H9 (cell line): ENCODE data around the gene WRAP73. TPM values are rescaled to one million over a fixed set of nuclear protein-coding genes. Genes with fewer than 3 reads are reported as not detected.

Source experiments
- DNase-seq: peaks from one replicate; pipeline ENCODE4 v3.0.0-alpha.2; 2017
- H2AFZ ChIP-seq: one replicate; pipeline ENCODE4 v1.6.1; 2013; ENCODE audit warnings: mild to moderate bottlenecking, low read length, control low read depth, moderate library complexity
- H2AK5ac ChIP-seq: 2 replicates; pipeline ENCODE4 v1.6.1; 2013; ENCODE audit warnings: low read length, control low read depth, mixed read lengths; ENCODE audit not compliant: insufficient read length
- H2BK120ac ChIP-seq: one replicate; pipeline ENCODE4 v1.6.1; 2013; ENCODE audit warnings: low read depth, mild to moderate bottlenecking, low read length, control low read depth, inconsistent platforms; ENCODE audit not compliant: poor library complexity, severe bottlenecking
- H2BK12ac ChIP-seq: 2 replicates; pipeline ENCODE4 v1.6.1; 2013; ENCODE audit warnings: low read length, control low read depth, mixed read lengths, low read depth; ENCODE audit not compliant: insufficient read length
- H2BK15ac ChIP-seq: 2 replicates; pipeline ENCODE4 v1.6.1; 2013; ENCODE audit warnings: low read depth, low read length, control low read depth
- H2BK20ac ChIP-seq: one replicate; pipeline ENCODE4 v1.6.1; 2013; ENCODE audit warnings: low read depth, mild to moderate bottlenecking, low read length, control low read depth, inconsistent platforms; ENCODE audit not compliant: poor library complexity, severe bottlenecking
- H2BK5ac ChIP-seq: 2 replicates; pipeline ENCODE4 v1.6.1; 2013; ENCODE audit warnings: low read length, control low read depth, mixed read lengths; ENCODE audit not compliant: insufficient read length
- H3K14ac ChIP-seq: 2 replicates; pipeline ENCODE4 v1.6.1; 2013; ENCODE audit warnings: low read length, control low read depth; ENCODE audit not compliant: insufficient read depth
- H3K18ac ChIP-seq: 2 replicates; pipeline ENCODE4 v1.6.1; 2013; ENCODE audit warnings: low read depth, mild to moderate bottlenecking, mixed read lengths, low read length, control low read depth; ENCODE audit not compliant: insufficient read length
- H3K23ac ChIP-seq: 2 replicates; pipeline ENCODE4 v1.6.1; 2013; ENCODE audit warnings: low read length, control low read depth, mixed read lengths, low read depth; ENCODE audit not compliant: insufficient read length
- H3K23me2 ChIP-seq: 2 replicates; pipeline ENCODE4 v1.6.1; 2013; ENCODE audit warnings: low read depth, mild to moderate bottlenecking, mixed read lengths, low read length, control low read depth; ENCODE audit not compliant: insufficient read length, poor library complexity, severe bottlenecking
- H3K27ac ChIP-seq: 2 replicates; pipeline ENCODE4 v1.5.1; 2013; ENCODE audit warnings: low read length, control low read depth, mixed read lengths, low read depth; ENCODE audit not compliant: insufficient read length
- H3K27me3 ChIP-seq: 2 replicates; pipeline ENCODE4 v1.6.1; 2013; ENCODE audit warnings: low read length, control low read depth, inconsistent platforms; ENCODE audit not compliant: insufficient read depth
- H3K4ac ChIP-seq: 2 replicates; pipeline ENCODE4 v1.6.1; 2013; ENCODE audit warnings: low read depth, mild to moderate bottlenecking, control low read depth, inconsistent platforms, low read length, moderate library complexity
- H3K4me1 ChIP-seq: 2 replicates; pipeline ENCODE4 v1.6.1; 2013; ENCODE audit warnings: low read length, control low read depth, inconsistent platforms; ENCODE audit not compliant: insufficient read depth
- H3K4me2 ChIP-seq: 2 replicates; pipeline ENCODE4 v1.6.1; 2013; ENCODE audit warnings: low read length, control low read depth, mixed read lengths; ENCODE audit not compliant: insufficient read length, insufficient read depth
- H3K56ac ChIP-seq: 2 replicates; pipeline ENCODE4 v1.6.1; 2013; ENCODE audit warnings: low read depth, mild to moderate bottlenecking, mixed read lengths, low read length, control low read depth; ENCODE audit not compliant: insufficient read length
- H3K79me1 ChIP-seq: 2 replicates; pipeline ENCODE4 v1.6.1; 2013; ENCODE audit warnings: low read depth, mild to moderate bottlenecking, moderate library complexity, low read length, control low read depth, inconsistent platforms; ENCODE audit not compliant: insufficient read depth, poor library complexity, severe bottlenecking
- H3K79me2 ChIP-seq: 2 replicates; pipeline ENCODE4 v1.6.1; 2013; ENCODE audit warnings: low read length, control low read depth, inconsistent platforms; ENCODE audit not compliant: insufficient read depth
- H3K9ac ChIP-seq: 2 replicates; pipeline ENCODE4 v1.6.1; 2013; ENCODE audit warnings: low read length, control low read depth, mixed read lengths; ENCODE audit not compliant: insufficient read length; ENCODE audit errors: extremely low read depth
- H3K9me3 ChIP-seq: one replicate; pipeline ENCODE4 v1.6.1; 2013; ENCODE audit warnings: low read depth, low read length, inconsistent platforms; ENCODE audit not compliant: control insufficient read depth
- H3T11ph ChIP-seq: one replicate; pipeline ENCODE4 v1.6.1; 2013; ENCODE audit warnings: mild to moderate bottlenecking, low read length, control low read depth, inconsistent platforms
- H4K20me1 ChIP-seq: one replicate; pipeline ENCODE4 v1.6.1; 2013; ENCODE audit not compliant: control insufficient read depth, insufficient read length, insufficient read depth
- H4K5ac ChIP-seq: 2 replicates; pipeline ENCODE4 v1.6.1; 2013; ENCODE audit warnings: low read depth, mild to moderate bottlenecking, mixed read lengths, low read length, control low read depth; ENCODE audit not compliant: insufficient read length
- H4K8ac ChIP-seq: replicated peaks from 2 replicates; pipeline ENCODE4 v1.6.1; 2013; ENCODE audit warnings: low read length, control low read depth, mixed read lengths, low read depth; ENCODE audit not compliant: insufficient read length
- H4K91ac ChIP-seq: 2 replicates; pipeline ENCODE4 v1.6.1; 2013; ENCODE audit warnings: low read depth, mild to moderate bottlenecking, moderate library complexity, mixed read lengths, low read length, control low read depth; ENCODE audit not compliant: insufficient read length
- H3K27ac Mint-ChIP-seq, 3 experiments: 2 replicates in 2 of 3; 3 replicates in 1 of 3; pipeline ENCODE4 v1.8.0; 2020 to 2021; ENCODE audit warnings: mixed read lengths in 3 of 3, mild to moderate bottlenecking in 1 of 3, moderate library complexity in 1 of 3
- H3K27me3 Mint-ChIP-seq: 2 replicates; pipeline ENCODE4 v1.8.0; 2021; ENCODE audit warnings: low read depth, mild to moderate bottlenecking, moderate library complexity, mixed read lengths
- H3K36me3 Mint-ChIP-seq, 3 experiments: 2 replicates in 2 of 3; 3 replicates in 1 of 3; pipeline ENCODE4 v1.8.0; 2020 to 2021; ENCODE audit warnings: low read depth in 3 of 3, mixed read lengths in 3 of 3; ENCODE audit not compliant: insufficient read depth in 1 of 3
- H3K4me1 Mint-ChIP-seq, 2 experiments: 2 replicates each; pipeline ENCODE4 v1.8.0; 2020; ENCODE audit warnings: mixed read lengths in 2 of 2
- H3K4me3 Mint-ChIP-seq, 2 experiments: 2 replicates in 1 of 2; 3 replicates in 1 of 2; pipeline ENCODE4 v1.8.0; 2020 to 2021; ENCODE audit warnings: mild to moderate bottlenecking in 2 of 2, mixed read lengths in 2 of 2, moderate library complexity in 1 of 2
- H3K9me3 Mint-ChIP-seq, 2 experiments: 2 replicates in 1 of 2; 3 replicates in 1 of 2; pipeline ENCODE4 v1.8.0; 2020; ENCODE audit warnings: mild to moderate bottlenecking in 2 of 2, mixed read lengths in 2 of 2, moderate library complexity in 1 of 2
- CTCF ChIP-seq: fragments of 200-600 bp; sonication (generic); conservative IDR thresholded peaks from 3 replicates; pipeline ENCODE4 v1.8.0; 2021; ENCODE audit warnings: antibody characterized with exemption, mild to moderate bottlenecking
- WGBS: extraction: QIAGEN DNeasy Blood & Tissue Kit; methylation state at CpG from one replicate; pipeline ENCODE4 v1.1.7; 2013; ENCODE audit warnings: missing lambda C conversion rate, low lambda C conversion rate, mixed read lengths; ENCODE audit not compliant: insufficient read length; ENCODE audit errors: extremely low coverage; 5-methylcytosine and 5-hydroxymethylcytosine counted together
- total RNA-seq: library from RNA; stranded (reverse); gene quantifications from 2 replicates; pipeline ENCODE4 v1.2.1, GENCODE V29; 2021

The WRAP73 gene
- total RNA-seq, 1 experiment from 2014 or later: 28.4 TPM

GRCh38 chr1:3640121-3640837 lies 9.6 kb downstream of the WRAP73 start:
- H3K14ac ChIP-seq: no peak overlapping the region
- H3K4me3 Mint-ChIP-seq: no peak overlapping the region
- H3K4me1 Mint-ChIP-seq: no peaks in the 10 kb centered on the region
- H3K79me2 ChIP-seq: no peaks in the 10 kb centered on the region
- H3K27me3 ChIP-seq: no peaks in the 10 kb centered on the region
- WGBS: no CpG with 5 or more reads among the region's 36 CpGs
- no peak overlapping the region for H2BK120ac ChIP-seq
- no peaks in the 10 kb centered on the region for H3K9me3 ChIP-seq
- peaks cover 6 to 54% (median 31%) of the 10 kb centered on the region in 3 experiments; a peak in 6 of 7 replicates for H3K36me3 Mint-ChIP-seq
- TF ChIP-seq CTCF: no peak
- no peak overlapping the region for H2AK5ac ChIP-seq
- H3K4me1 ChIP-seq: no peaks in the 10 kb centered on the region
- H3K79me1 ChIP-seq: no peaks in the 10 kb centered on the region
- no peak overlapping the region for H3K23ac ChIP-seq
- no peak overlapping the region for H4K91ac ChIP-seq
- H4K8ac ChIP-seq: no peak overlapping the region
- no peak overlapping the region for H3K4me2 ChIP-seq
- no peak overlapping the region for H2AFZ ChIP-seq
- H3K23me2 ChIP-seq: no peaks in the 10 kb centered on the region
- H4K20me1 ChIP-seq: no peaks in the 10 kb centered on the region
- no peak overlapping the region for H3K56ac ChIP-seq
- H3K18ac ChIP-seq: no peak overlapping the region
- no peak overlapping the region for H3K27ac ChIP-seq
- H2BK5ac ChIP-seq: no peak overlapping the region
- H3K27me3 Mint-ChIP-seq: no peaks in the 10 kb centered on the region
- no peak overlapping the region for H3K9ac ChIP-seq
- H4K5ac ChIP-seq: no peak overlapping the region
- no peak overlapping the region for H3K27ac Mint-ChIP-seq
- H3K9me3 Mint-ChIP-seq: no peaks in the 10 kb centered on the region
- no peak overlapping the region for H3K4ac ChIP-seq
- no peak overlapping the region for H3T11ph ChIP-seq
- H2BK20ac ChIP-seq: no peak overlapping the region
- no peak overlapping the region for H2BK15ac ChIP-seq
- no peak overlapping the region for H2BK12ac ChIP-seq
- no peak for DNase-seq
